NCI-H146 treated with DMSO at 0.1 percent for 48 hours (cell line): ENCODE measurements around the gene AKT3.
"Not testable (repeated sequence)": the region's sequence is repeated elsewhere in the genome, so short reads cannot be mapped to it uniquely, and the experiment has no call there.

Experiments used
- DNase-seq: peaks from one replicate; lab custom pipeline; 2025; ENCODE audit not compliant: unreplicated experiment; lab: John Stamatoyannopoulos, UW

The AKT3 gene

DNA sequence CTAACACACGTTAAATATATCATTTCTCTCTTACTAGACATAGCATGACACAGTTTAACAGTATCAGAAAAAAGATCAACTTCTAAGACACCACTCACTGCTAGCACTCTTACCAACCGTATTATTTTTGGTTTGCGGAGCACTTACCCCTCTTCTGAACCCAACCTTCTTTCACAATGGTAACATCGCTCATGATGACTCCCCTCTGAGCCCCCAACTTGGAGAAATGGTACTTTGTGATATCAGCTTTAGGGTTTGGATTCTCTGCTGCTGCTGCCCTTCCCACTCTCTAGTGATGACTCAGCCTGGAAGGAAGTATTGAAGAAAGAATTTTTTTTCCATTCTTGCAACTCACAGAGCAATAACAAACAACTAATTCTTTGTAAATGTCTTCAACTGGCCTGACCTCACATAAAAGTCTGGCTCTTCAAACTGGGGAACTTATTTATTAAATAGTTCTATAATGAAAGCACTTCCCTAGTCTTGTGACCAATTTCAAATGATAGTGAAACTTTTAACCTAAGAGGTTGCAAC is 7.0 kb downstream of the AKT3 start:
- DNase-seq = no peak

DNA sequence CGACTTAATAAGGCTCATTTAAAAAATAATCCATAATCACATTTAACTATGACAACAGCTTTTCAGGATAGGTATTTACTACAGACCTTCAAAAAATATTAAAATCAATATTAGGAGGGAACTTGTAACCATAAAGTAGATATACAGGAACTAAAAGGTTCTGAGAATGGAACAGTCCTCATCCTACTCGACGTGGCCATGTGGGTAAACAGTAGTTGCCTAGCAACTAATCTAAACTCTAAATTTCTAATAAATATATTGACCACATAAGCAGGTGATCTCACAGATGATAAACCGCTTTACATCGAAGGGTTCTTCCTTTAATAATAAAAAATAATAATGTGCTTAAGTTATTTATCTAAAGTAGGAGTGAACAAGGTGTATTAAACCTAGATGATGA is 7.9 kb downstream of the AKT3 start:
- no peak for DNase-seq

DNA sequence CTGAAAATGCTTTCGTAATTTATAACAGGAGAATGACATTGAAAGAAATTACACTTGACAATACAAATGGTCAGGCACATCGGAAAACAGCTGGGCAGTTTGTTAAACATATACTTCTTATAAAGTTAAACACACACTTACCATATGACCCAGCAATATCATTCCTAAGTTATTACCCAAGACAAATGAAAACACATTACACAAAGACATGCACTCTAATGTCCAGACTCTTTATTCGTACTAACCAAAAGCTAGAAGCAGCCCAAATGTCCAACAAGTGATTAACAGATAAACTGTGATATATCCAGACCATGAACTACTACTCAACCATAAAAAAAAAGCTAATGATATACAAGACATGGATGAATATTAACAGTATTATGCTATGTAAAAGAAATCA is 8.5 kb downstream of the AKT3 start:
- DNase-seq = no peak

DNA sequence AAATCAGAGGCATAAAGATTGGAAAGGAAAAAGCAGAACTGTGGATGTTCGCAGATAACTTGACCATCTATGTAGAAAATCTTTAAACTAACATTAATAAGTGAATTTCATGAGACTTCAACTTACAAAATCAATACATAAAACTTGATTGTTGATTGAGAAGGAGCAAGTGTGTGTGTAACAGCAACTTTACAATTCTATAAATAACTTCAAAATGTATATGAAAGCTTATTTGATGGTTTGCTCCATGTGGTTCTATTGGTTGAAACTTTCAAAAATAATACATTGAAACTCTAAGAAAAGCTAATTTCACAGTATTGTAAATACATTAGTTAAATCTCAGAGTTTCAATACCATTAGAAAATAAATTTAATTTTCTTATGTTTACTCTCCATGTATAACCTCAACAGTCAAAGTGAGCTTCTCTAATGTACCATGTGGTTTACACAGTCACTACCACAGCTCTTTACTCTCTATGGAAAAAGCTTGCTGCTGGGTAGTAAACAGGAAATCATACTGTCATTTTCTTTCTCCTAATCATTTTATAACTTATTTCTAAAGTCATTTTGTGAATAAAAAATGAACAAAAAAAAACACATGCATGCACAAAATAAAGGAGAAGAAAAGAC is 12.0 kb downstream of the AKT3 start:
- no peak for DNase-seq

DNA sequence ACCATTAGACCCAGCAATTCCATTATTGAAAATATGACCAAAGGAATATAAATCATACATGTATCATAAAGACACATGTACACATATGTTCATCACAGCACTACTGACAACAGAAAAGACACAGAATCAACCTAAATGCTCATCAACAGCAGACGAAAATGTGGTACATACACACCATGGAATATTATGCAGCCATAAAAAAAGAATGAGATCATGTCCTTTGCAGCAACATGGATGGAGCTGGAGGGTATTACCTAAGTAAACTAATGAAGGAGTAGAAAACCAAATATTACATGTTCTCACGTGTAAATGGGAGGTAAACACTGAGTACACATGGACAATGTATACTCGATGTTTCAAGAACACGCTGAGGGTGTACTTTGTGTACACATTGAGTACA is 15.9 kb downstream of the AKT3 start:
- no peak for DNase-seq

DNA sequence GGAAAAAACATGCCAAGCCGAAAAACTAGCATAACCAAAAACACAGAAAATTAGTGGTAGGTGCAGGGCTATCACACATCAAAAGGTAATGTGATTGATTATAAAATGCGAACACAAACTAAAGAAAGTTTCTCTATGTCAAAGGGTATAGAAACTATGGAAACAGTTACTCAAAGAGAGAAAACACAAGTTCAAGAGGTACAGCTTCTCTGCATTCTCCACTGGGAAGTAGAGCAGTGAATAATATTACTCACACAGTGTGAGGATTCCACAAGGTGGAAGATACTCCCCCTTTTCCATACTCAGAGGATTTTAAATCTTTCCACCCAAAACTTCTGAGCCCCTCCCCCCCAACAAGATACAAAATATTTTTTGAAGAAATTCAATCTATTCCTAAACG is 18.6 kb downstream of the AKT3 start:
- DNase-seq = no peak

DNA sequence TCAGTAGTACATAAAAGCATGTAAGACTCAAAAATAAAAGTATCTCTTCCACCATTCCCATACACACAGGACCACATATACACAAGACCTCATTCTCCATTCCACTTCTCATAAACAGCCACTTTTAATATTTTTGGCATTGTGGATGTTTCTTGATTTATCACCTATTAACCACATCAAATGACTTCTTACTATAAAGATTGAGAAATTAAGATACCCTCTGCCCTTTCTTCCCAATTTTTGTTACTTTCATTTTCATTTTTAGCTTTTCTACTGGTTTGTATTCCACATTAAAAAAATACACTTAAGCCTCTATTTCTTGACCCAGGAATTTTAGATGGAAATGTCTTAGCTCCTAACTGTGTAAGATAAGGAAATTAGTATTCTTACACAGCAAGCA is 22.8 kb downstream of the AKT3 start:
- no peak for DNase-seq

DNA sequence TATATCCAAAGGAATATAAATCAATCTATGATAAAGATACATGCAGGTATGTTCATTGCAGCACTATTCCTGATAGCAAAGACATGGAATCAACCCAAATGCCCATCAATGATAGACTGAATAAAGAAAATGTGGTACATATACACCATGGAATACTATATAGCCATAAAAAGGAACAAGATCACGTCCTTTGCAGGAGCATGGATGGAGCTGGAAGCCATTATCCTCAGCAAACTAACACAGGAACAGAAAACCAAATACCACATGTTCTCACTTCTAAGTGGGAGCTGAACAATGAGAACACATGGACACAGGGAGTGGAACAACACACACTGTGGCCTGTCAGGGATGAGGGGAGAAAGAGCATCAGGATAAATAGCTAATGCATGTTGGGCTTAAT is 25.1 kb downstream of the AKT3 start:
- DNase-seq = not testable (repeated sequence)

DNA sequence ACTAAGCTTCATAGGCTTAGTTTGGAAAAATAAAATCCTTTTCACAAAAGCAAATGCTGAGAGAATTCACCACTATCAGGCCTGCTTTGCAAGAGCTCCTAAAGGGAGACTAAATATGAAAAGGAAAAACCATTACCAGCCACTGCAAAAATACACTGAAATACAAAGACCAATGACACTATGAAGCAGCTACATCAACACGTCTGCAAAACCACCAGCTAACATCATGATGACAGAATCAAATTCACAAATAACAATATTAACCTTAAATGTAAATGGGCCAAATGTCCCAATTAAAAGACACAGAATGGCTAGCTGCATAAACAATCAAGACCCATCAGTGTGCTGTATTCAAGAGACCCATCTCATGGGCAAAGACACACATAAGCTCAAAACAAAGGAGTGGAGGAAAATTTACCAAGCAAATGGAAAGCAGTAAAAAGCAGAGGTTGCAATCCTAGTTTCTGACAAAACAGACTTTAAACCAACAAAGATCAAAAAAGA is 28.8 kb downstream of the AKT3 start:
- no peak for DNase-seq

DNA sequence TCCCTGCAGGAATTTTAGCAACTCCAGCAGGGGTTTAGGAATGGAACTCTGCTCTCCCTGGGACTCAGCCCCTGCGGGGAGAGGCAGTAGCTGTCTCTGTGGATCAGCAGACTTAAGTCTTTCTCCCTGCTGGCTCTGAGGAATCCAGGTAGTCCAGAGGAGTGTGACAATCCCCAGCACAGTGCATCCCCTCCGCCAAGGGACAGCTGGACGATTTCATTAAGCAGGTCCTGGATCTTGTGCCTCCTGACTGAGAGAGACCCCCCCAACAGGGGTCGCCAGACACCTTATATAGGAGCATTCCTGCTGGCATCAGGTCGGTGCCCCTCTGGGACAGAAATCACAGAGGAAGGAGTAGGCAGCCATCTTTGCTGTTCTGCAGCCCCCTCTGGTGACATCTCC is 30.6 kb downstream of the AKT3 start:
- no peak for DNase-seq

DNA sequence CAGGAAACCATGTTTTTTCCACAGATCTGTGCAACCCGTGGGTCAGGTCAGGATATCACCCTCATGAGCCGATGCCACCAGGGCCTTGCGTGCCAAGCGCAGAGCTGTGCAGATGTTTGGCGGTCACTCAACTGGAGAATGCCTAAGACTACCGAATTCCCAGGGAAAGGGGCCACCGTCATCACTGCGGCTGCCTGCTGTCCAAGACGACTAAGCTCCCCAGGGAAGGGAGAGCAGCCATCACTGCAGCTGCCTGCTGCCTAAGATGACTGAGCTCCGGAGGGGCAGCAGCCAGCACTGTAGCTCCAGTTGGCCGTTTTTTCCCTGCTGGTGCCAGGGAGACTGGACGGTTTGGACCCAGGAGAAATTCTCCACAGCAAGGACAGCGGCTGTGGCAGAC is 31.1 kb downstream of the AKT3 start:
- DNase-seq = no peak

DNA sequence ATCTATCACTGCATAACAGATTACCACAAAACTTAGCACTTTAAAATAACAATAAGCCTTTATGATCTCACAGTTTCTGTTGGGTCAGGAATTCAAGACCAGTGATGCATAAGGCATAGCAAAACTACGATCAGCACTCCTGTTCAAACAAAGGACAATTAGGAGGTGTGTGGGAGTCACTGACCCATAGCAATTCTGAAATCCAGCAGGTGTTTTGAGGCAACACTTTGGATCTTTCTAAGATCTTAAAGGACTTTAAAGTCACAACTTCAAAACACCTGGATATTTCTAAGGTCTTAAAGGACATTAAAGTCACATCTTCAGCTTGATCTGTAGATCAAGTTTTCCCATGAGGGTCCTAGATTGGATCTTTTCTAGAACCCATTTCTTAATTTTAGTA is 35.3 kb downstream of the AKT3 start:
- no peak for DNase-seq

DNA sequence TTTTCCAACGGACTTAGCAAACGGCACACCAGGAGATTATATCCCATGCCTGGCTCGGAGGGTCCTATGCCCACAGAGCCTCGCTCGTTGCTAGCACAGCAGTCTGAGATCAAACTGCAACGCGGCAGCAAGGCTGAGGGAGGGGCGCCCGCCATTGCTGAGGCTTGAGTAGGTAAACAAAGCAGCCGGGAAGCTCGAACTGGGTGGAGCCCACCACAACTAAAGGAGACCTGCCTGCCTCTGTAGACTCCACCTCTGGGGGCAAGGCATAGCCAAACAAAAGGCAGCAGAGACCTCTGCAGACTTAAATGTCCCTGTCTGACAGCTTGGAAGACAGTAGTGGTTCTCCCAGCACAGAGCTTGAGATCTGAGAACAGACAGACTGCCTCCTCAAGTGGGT is 42.7 kb downstream of the AKT3 start:
- DNase-seq = not testable (repeated sequence)

DNA sequence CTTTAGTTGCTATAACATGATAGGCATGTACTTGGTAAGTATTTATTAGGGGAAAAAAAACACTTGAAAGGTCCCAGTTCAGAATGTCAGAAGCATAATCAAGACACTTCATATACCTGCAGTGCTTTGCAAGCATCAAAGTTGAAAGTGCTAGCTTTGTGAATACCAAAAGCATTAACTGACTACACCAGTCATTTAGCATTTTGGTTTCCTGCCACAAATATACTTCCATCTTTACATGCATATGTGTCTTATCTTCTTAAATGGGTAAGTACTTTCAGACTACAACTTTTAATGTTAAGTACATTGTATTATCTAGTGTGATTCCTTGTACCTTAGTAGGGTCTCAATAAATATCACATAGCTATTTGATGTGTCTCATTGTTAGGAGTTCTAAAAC is 43.7 kb downstream of the AKT3 start:
- DNase-seq = no peak

DNA sequence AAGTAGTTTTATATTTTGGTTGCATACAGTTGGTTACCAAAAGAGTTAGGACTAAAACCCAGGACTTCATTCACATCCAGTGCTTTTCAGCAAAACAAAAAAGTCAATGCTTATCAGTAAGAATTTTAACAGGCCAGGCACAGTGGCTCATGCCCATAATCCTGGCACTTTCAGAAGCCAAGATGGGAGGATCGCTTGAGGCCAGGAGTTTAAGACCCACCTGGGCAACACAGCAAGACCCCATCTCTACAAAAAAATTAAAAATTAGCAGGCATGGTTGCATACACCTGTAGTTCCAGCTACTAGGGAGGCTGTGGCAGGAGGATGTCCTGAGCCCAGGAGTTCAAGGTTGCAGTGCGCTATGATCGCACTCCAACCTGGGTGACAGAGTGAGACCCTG is 47.3 kb downstream of the AKT3 start:
- DNase-seq = no peak

DNA sequence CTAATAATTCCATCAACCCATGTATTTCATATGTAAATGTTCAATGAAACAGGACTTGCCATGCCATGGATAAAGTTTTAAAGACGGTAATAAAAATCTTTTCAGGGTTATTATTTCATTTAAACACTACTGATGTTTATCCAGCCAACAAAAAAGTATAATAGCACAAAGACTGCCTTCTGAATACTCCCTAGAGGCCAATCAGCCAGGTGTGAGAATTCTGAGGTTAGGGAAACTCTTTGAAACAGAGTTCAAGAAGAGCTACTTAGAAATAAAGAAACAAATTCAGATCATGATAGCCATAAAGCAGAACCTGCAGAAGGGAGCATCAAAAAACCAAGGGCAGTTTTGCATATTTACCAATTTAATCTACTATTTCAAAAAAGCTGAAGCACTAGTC is 48.7 kb downstream of the AKT3 start:
- DNase-seq = no peak

DNA sequence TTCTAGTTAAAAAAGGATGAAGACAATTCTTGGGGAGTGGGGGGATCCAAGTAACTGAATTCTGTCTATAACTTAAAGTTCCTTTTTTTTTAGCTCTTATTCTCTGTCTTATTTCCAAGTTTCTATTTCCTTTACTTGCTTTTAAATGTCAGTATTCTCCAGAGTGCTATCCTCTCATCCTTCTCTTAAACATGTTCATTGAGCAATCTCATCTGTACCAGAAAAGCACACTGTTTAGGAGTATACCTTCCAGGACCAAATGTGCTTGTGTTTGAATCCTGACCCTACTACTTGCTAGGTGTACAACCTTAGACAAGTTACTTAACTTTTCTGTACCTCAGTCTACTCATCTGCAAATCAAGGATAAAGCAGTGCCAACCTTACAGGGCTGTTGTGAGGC is 50.1 kb downstream of the AKT3 start:
- no peak for DNase-seq

DNA sequence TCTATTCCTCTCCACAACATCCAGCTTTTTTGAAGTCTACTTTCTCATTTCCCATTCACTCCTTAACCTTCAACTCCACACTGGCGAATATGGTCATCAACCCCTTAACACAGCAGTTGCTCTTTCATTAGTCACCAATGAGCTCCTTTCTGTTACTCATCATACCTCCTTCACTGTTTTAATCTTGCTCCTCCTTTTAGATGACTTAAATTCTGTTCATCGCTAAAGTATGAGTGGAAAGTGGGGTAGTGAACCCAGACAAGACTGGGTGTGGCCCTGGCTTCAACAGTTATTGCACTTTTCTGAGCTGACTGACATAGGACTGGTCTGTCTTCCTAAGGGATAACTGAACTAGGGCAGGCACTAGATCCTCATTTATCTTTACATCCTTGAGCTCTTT is 51.3 kb downstream of the AKT3 start:
- no peak for DNase-seq

DNA sequence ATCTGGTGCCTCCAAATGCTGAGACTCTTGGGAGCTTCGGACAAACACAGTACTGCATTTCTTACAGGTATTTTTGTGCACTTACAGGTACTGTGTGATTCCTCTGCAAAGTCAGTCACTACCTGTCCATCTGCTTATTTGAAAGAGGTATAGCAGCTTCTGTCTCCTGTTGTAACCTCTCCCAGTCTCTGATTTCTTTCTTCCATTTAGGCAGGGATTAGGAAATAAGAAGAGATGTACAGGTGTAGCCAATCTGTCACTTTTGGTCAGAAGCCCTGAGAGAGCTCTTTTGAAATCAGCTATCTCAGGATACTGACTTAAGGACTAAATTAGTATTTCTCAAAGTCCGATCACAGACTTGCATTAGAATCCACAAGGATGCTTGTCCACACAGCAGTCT is 54.0 kb downstream of the AKT3 start:
- no peak for DNase-seq

DNA sequence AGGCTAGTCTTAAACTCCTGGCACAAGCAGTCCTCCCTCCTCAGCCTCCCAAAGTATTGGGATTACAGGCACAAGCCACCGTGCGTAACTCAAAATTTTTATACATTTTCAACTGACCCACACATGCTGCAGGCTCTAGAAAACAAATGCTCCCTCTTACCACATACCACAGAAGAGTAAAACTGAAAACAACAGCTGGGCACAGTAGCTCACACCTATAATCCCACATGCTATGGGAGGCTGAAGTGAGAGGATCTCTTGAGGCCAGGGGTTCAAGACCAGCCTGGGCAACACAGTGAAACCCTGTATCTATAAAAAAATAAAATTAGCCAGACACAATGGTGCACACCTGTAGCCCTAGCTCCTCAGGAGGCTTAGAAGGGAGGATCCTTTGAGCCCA is 56.7 kb downstream of the AKT3 start:
- no peak for DNase-seq

DNA sequence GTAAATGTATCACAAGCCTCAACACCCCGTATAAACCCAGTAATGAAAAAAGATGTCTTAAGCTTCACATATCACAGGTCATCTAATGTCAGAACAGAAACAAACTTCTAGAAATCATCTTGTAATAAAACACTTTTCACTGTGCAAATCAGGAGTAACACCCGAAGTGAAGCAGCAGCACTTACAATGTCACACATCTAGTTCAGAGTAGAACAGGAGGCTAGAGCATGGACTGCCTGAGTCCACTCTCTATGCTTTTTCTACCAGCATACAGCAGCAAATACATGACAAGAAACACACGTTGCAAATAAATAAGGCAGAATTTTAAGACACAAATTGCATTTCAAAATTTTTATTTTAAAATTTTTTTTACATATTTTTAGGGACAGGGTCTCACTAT is 57.2 kb downstream of the AKT3 start:
- DNase-seq = no peak

DNA sequence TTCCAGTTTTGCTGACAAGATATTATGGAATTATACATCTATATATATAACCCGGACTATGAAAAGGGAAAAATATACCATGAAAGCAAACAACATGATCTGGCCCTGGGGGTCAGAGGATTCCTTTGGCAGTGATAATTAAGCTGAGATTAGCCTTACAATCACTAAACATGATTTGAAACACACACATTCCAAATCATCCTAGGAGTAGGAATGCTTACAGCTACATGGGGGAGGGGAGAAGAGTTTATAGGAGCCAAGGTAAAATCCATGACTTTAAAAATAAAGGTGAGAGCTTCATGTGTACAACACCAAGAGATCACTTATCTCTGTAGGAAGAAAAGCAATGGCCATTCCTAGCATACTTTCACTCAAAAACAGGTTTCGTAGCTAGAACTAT is 57.6 kb downstream of the AKT3 start:
- DNase-seq = no peak

DNA sequence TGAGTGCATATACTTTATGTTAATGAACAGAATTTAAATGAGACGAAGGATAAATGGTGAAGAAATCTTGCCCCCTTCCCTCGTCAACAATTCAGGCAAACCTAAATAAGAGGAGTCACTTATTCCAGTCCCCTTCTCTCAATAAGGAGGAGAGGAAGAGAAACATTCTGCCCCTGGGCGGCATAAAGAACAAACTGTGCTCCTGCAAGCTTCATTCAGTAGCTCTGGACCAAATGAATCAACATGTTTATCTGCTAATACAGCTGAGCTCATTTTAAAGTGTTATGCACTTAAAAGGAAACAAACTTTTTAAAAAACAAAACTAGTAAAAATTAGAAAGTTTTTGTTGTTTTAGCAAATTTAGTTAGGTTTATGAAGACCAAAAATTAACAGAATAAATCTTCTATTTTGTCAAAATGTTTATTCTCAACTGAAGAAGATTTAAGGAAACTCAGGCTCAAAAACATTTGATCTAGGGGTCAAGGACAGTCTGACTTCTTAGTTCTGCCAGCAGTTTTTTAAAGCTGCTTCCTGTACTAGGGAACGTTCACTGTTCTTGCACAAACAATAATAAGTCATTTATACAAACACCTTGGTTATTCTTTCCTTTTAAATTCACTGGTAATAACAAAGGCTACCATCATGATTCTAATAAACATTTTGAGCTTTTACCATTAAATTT is 58.3 kb downstream of the AKT3 start:
- no peak for DNase-seq
